Duodenal mucosa (tissue), 2 donors: ENCODE measurements around the gene ACTL8.

Experiments used
- H3K27ac ChIP-seq: one replicate; pipeline ENCODE4 v1.7.0; 2013; ENCODE audit warnings: low read depth, low read length
- H3K27me3 ChIP-seq, 2 donors: one replicate each; pipeline ENCODE4 v1.7.0; 2013; ENCODE audit warnings: low read length in 2 of 2, control low read depth in 1 of 2; ENCODE audit not compliant: insufficient read depth in 2 of 2, control insufficient read depth in 1 of 2
- H3K36me3 ChIP-seq, 2 donors: one replicate each; pipeline ENCODE4 v1.7.0; 2013; ENCODE audit warnings: low read length in 2 of 2, control low read depth in 1 of 2; ENCODE audit not compliant: insufficient read depth in 2 of 2, control insufficient read depth in 1 of 2
- H3K4me1 ChIP-seq, 2 donors: one replicate each; pipeline ENCODE4 v1.7.0; 2013; ENCODE audit warnings: low read length in 2 of 2, control low read depth in 1 of 2; ENCODE audit not compliant: insufficient read depth in 2 of 2, control insufficient read depth in 1 of 2
- H3K4me3 ChIP-seq, 2 donors: one replicate each; pipeline ENCODE4 v1.7.0; 2013; ENCODE audit warnings: low read length in 2 of 2, low read depth in 1 of 2
- H3K9ac ChIP-seq, 2 donors: one replicate each; pipeline ENCODE4 v1.7.0; 2013; ENCODE audit warnings: low read length in 2 of 2, low read depth in 1 of 2
- H3K9me3 ChIP-seq, 2 donors: one replicate each; pipeline ENCODE4 v1.7.0; 2013; ENCODE audit warnings: low read length in 2 of 2, control low read depth in 1 of 2; ENCODE audit not compliant: control insufficient read depth in 1 of 2

Gene ACTL8, protein sequence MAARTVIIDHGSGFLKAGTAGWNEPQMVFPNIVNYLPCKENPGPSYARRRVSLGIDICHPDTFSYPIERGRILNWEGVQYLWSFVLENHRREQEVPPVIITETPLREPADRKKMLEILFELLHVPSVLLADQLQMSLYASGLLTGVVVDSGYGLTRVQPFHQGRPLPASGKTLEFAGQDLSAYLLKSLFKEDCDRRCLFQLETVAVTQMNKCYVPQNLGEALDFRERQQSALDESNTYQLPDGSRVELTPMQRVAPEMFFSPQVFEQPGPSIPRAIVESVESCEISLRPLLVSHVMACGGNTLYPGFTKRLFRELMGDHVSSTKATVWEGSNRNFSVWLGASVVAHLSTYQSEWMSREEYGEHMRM

DNA sequence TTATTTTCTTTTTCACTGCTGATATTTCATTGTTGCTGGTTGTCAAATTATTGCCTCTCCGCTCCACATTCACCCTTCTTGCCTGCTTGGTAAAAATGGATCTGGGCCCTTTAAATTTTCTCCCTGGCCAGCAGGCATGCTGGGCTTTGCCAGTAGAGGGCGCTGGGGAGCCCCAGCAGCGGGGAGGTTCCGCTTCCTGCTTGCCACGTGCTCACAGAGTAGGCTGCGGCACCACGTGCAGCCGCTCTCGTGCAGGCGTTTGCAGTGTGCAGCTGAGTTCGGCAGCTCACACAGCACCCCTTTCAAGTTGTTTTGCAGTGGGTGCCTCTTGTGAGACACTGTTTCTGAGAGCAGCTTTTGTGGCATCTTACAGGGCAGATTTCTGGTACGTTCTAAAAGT lies at the start of gene ACTL8:
Gene ACTL8 (plus strand): TSS at position 214 of the 400 bp plus-strand sequence. CDS start 67,676 bp downstream, outside the sequence.
- Histone ChIP-seq H3K27ac (no peak within 1 kb of the TSS), H3K4me1 (no peaks in the 10 kb centered on the region), H3K9me3 (peaks cover 30 to 38% of the 10 kb centered on the region in 2 donors), H3K9ac (no peak within 1 kb of the TSS), H3K36me3 (no peaks in the 10 kb centered on the region), H3K4me3 (no peak within 1 kb of the TSS), H3K27me3 (no peaks in the 10 kb centered on the region)

DNA sequence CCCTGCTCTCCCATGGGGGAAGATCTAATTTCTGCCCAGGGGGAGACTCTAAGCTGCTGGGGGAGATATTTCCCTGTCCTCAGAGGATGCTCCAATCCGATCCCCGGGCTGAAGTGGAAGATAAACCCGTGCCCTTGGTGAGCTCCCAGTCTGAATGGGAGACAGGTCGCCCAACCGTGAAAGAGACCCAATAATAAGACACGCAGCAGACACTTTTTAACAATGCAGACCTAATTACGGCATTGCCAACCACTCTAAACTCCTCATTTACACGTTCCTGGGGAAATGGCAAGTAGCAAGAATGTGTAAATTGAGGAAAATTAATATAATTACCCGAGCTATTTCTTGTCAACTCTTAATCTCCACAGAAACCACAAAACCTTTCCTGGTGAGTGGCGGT lies 48.7 kb upstream of the ACTL8 start:
- no peaks in the 10 kb centered on the region for H3K36me3 ChIP-seq
- H3K4me1 ChIP-seq, result no peaks in the 10 kb centered on the region
- H3K9ac ChIP-seq, result no peak overlapping the region
- no peak overlapping the region for H3K4me3 ChIP-seq
- H3K27ac ChIP-seq, result no peak overlapping the region
- H3K27me3 ChIP-seq, result no peaks in the 10 kb centered on the region
- H3K9me3 ChIP-seq, result no peaks in the 10 kb centered on the region

DNA sequence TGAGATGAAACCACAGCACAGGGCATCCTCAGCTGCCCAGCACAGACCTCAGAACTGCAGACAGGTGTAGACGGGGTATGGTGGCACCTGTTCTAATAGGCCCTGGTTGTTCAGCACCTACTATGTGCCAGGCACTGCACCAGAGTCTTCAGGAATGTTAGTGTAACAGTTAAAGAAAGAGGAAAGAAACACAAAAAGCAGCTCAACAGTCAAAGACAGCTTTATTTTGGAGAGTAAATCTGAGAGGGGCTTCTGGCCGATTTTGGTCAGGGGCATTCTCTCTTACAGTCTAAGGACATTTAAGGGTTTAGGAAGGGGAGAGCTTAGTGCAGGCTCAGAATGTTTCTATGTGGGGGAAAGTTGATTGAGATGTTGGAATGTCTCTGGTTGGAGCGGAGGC lies 45.2 kb upstream of the ACTL8 start:
- Histone ChIP-seq H3K9ac (no peak overlapping the region), H3K36me3 (no peaks in the 10 kb centered on the region), H3K9me3 (no peaks in the 10 kb centered on the region), H3K27ac (no peak overlapping the region), H3K27me3 (no peaks in the 10 kb centered on the region), H3K4me3 (no peak overlapping the region), H3K4me1 (no peaks in the 10 kb centered on the region)

DNA sequence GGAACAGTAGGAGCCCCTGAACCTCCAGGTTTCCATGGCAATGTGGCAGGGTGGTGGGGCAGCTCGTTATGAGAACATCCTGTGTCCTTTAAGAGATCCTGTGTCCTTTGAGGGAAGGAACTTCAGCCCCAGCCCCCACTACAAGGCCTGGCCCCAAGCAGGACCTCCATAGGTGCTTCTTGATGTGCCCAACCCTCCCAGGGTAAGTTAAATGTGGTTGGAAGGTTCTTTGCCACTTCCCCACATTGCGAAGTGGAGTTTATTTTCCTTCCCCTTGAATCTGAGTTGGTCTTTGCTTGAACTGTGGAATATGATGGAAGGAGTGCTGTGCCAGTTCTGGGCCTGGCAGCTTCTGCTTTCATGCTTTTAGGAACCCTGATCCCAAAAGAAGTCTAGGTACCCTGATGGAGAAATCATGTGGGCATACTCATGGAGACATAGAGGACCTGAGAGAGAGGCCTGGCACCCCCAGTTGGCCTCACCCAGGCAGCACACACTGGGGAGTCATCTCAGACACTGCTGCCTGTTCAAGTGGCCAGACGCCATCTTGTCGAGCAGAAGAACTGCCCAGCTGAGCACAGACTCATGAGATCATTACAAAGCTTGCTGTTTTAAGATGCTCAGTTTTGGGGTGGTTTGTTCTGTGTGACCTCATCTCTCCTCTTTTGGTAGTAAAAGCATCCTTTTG lies 44.1 kb upstream of the ACTL8 start:
- H3K4me3 ChIP-seq, result no peak overlapping the region
- no peaks in the 10 kb centered on the region for H3K36me3 ChIP-seq
- no peaks in the 10 kb centered on the region for H3K4me1 ChIP-seq
- H3K9ac ChIP-seq, result no peak overlapping the region
- no peaks in the 10 kb centered on the region for H3K27me3 ChIP-seq
- H3K27ac ChIP-seq, result no peak overlapping the region
- no peaks in the 10 kb centered on the region for H3K9me3 ChIP-seq

DNA sequence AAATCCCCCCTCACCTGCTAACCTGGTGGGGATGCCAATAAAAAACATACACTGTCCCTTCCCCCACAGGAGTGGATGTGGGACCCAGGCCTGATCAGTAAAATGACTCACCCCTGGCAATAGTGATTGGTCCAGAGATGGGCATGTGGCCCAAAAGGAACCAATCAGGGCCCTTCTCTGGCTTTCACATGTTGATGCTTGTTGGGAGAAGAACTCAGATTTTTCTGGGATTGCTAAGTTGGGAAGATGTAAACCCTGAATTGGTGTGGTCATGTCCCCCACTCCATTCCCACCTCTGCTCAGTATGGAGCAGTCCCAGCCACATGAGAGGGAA lies 43.6 kb upstream of the ACTL8 start:
- H3K36me3 ChIP-seq, result no peaks in the 10 kb centered on the region
- H3K9ac ChIP-seq, result no peak overlapping the region
- H3K4me3 ChIP-seq, result no peak overlapping the region
- H3K27me3 ChIP-seq, result no peaks in the 10 kb centered on the region
- no peak overlapping the region for H3K27ac ChIP-seq
- no peaks in the 10 kb centered on the region for H3K4me1 ChIP-seq
- H3K9me3 ChIP-seq, result no peaks in the 10 kb centered on the region

DNA sequence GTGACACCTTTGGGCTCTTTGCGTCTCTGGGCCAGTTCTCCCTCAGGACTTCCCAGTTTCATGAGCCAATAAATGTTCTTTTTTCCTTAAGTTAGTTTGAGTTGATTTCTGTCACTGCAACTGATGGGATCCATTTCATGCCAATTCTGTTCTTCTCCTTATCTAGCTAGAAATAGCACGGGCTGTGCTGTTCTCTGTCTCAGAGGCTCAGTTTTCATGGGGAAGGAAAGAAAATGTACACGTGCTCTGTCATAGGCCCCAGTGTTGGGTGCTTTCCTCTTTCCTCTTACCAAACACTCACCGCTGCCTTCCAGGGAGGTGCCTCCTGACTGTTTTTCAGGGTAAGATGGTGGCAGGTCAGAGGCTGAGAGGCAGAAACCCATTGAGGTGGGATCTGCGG lies 43.2 kb upstream of the ACTL8 start:
- H3K9me3 ChIP-seq, result no peaks in the 10 kb centered on the region
- no peak overlapping the region for H3K4me3 ChIP-seq
- H3K36me3 ChIP-seq, result no peaks in the 10 kb centered on the region
- H3K27ac ChIP-seq, result no peak overlapping the region
- H3K9ac ChIP-seq, result no peak overlapping the region
- H3K27me3 ChIP-seq, result no peaks in the 10 kb centered on the region
- no peaks in the 10 kb centered on the region for H3K4me1 ChIP-seq

DNA sequence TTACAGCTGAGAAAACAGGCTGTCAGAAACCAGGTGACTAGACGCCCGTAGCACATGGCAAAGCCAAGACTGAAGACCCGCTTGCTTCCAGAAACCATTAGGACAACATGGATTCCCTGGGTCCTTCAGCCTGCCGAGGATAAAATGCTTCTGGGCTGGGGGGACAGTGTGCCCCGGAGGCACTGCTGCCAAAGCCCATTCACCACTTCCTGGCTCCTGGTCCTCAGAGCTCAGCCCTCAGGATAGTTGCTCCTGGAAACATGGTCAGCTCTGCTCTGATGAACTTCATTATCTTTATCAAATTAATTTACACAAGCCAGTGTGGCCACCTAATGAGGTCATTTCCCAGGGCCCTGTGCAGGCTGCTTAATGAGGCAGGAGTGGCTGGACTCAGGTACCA lies 41.1 kb upstream of the ACTL8 start:
- Histone ChIP-seq H3K4me3 (no peak overlapping the region), H3K36me3 (no peaks in the 10 kb centered on the region), H3K9ac (no peak overlapping the region), H3K27me3 (no peaks in the 10 kb centered on the region), H3K9me3 (no peaks in the 10 kb centered on the region), H3K27ac (no peak overlapping the region), H3K4me1 (no peaks in the 10 kb centered on the region)

DNA sequence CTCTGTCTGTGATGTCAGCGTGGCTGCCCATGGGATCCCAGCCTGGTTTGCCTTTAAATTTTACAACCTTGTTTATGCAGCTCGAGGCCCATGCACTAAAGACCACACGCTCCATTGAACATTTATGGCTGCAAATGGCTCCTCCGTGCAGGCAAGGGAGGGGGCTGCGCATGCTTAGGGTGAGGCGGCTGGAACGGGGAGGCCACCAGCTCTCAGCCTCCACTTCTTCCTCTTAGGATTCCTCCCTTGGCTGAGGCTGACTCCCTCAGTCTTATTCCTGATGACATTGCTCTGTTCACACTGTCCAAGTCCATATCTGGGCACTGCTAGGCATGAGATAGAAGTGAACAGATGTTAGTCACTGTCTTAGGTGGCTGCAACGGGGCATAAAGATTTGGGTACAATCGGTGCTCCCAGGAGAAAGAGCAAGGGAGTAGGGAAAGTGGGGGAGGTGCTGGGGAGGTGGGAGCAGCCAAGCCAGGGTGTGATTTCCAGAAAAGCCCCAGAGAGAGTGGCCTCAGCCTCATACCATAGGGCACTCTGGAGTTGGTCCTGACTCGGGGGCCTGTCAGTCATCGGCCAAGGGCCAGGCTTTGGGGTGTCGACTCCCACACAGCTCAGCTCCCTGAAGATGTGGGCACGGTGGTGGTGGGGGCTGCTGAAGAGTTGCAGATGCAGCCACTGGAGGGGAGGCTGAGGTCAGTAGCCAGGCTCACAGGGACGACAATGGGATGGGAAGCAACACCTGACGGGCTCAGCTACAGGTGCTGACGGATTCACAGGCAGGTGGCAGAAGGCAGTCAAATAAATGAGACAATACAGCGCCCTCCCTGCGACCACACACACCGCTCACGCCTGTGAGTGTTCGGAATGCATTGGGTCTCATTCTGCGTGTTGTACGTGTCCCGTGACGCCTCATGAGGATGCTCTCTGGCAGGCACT lies 37.3 kb upstream of the ACTL8 start:
- peaks cover 0 to 4% of the 10 kb centered on the region in 2 donors for H3K27me3 ChIP-seq
- no peak overlapping the region for H3K9ac ChIP-seq
- no peaks in the 10 kb centered on the region for H3K9me3 ChIP-seq
- no peaks in the 10 kb centered on the region for H3K36me3 ChIP-seq
- no peak overlapping the region for H3K27ac ChIP-seq
- H3K4me1 ChIP-seq, result no peaks in the 10 kb centered on the region
- H3K4me3 ChIP-seq, result no peak overlapping the region

DNA sequence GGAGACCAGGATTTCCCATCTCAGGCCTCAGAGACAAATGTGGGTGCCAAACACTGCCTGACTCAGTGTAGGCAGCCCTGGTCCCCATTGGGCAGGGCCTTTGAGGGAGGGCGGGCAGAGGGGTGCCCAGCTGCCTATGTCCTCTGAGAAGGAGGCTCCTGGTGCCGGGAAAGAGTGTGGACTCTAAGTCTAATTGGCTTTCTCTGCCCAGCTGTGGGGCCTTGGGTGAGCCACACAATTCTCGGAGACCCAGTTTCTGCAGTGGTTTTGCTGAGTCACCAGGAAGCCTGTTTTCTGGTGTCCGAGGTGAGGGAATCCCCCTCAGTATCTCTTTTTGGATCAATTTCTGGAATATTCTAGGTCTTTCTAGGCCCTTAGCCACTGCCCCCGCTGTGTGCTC lies 35.3 kb upstream of the ACTL8 start:
- Histone ChIP-seq H3K36me3 (no peaks in the 10 kb centered on the region), H3K27ac (no peak overlapping the region), H3K4me1 (no peaks in the 10 kb centered on the region), H3K9ac (no peak overlapping the region), H3K27me3 (peaks cover 0 to 4% of the 10 kb centered on the region in 2 donors), H3K9me3 (no peaks in the 10 kb centered on the region), H3K4me3 (no peak overlapping the region)

DNA sequence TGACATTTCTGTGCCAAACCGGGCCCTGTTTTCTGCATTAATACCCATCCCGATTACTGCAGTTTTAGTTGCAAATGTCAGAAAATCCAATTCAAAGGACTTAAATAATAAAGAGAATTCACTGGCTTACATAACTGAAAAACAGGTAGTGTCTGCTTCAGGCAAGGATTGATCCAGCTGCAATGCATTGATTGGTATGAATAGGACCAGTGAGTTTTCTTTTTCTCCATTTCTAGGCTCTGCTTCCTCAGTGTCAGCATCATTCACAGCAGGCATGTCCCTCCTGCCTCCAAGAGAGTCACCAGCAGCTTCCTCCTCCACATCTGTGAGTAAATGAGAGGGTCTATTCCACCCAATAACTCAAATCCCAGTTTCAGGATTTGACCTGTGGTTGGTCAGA lies 33.7 kb upstream of the ACTL8 start:
- Histone ChIP-seq H3K27ac (no peak overlapping the region), H3K27me3 (peaks cover 0 to 4% of the 10 kb centered on the region in 2 donors), H3K9ac (no peak overlapping the region), H3K9me3 (no peaks in the 10 kb centered on the region), H3K4me3 (no peak overlapping the region), H3K36me3 (no peaks in the 10 kb centered on the region), H3K4me1 (no peaks in the 10 kb centered on the region)
